ENCODE data around the gene ZSWIM9.

The ZSWIM9 gene

DNA sequence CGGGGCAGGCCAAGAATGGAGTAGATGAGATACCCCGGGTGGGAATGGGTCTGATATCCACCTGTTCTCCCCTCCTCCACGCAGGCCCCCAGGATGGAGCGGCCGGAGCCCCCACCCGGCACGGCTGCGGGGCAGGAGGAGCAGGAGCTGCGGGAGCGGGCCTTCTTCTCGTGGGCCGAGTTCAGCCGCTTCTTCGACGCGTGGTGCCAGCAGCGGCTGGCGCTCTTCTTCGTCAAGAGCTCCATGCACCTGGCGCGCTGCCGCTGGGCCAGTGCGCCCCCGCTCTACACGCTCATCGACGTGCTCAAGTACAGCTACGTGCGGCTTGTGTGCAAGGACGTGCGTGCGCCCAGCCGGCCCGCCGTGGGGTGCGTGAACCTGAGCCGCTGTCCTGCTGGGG lies 1.2 kb downstream of the ZSWIM9 start:
- no peak for FAIRE-seq
- no peak for DNase-seq (ENCODE audit: extremely low spot score, insufficient read length, low read depth)

GRCh38 chr19:48174445-48175030 lies 4.1 kb downstream of the ZSWIM9 start:
- FAIRE-seq (no peak), DNase-seq (ENCODE audit: extremely low spot score, insufficient read length, low read depth) (no peak)

DNA sequence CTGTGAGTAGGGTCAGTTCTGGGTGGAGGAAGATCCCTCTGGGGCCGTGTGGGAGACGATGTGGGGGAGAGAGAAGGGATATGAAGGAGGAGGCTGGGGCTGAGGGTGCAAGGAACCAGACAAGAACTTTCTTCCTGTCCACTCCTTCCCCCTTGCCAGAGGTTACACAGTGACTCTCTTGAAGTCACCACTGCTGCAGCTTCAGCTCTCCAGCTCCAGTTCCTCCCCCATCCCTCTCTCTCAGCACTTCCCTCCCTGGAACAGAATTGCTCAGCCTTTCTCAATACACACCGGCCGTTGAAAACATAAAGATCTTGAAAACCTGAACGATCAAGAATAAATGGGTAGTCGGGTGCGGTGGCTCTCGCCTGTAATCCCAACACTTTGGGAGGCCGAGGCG lies 5.1 kb downstream of the ZSWIM9 start:
- no peak for FAIRE-seq
- DNase-seq (ENCODE audit: extremely low spot score, insufficient read length, low read depth) = no peak

GRCh38 chr19:48176226-48176625 lies 5.7 kb downstream of the ZSWIM9 start:
- DNase-seq (ENCODE audit: extremely low spot score, insufficient read length, low read depth) = no peak
- no peak for FAIRE-seq

DNA sequence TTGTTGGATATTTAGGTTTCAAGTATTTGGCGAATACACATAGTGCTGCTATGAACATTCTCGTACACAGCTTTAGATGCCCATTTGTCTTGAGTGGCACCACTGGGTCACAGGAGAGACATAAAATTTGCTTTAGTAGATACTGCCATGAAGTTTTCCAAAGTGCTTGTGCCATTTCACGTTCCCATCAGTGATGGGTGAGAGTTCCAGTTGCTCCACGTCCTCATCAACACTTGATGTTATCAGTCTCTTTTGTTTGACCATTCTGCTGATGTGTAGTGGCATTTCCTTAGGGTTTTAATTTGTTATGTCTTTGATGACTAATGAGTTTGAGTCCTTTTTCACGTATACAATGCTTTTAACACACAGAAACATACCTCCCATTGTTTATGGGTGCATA lies 11.0 kb downstream of the ZSWIM9 start:
- no peak for FAIRE-seq

GRCh38 chr19:48182434-48182833 lies 12.0 kb downstream of the ZSWIM9 start:
- FAIRE-seq = no peak

More for the DNA sequence above, 11.0 kb downstream of the ZSWIM9 start:
- no peak for DNase-seq (ENCODE audit: extremely low spot score, insufficient read length, low read depth)

DNA sequence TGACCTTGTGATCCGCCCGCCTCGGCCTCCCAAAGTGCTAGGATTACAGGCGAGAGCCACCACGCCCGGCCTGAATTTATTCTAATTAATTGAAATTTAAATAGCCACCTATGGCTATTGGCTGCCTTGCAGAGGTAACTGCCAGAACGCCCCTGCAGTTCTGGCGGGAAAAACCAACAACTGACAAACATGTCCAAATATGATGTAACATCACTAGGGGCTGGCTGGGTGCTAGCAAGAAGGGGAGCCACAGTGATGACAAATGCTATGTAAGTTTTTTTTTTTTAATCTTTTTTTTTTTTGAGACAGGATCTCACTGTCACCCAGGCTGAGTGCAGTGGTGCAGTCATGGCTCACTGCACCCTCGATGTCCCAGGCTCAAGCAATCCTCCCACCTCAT lies 12.9 kb downstream of the ZSWIM9 start:
- DNase-seq (ENCODE audit: extremely low spot score, insufficient read length, low read depth) = no peak
- no peak for FAIRE-seq

More at GRCh38 chr19:48182434-48182833, 12.0 kb downstream of the ZSWIM9 start:
- DNase-seq (ENCODE audit: extremely low spot score, insufficient read length, low read depth) = no peak

GRCh38 chr19:48186015-48186414 lies 15.5 kb downstream of the ZSWIM9 start:
- peak; percentile 78 for FAIRE-seq

GRCh38 chr19:48186541-48186991 lies 16.1 kb downstream of the ZSWIM9 start:
- FAIRE-seq (no peak), DNase-seq (ENCODE audit: extremely low spot score, insufficient read length, low read depth) (no peak)

More at GRCh38 chr19:48186015-48186414, 15.5 kb downstream of the ZSWIM9 start:
- DNase-seq (ENCODE audit: extremely low spot score, insufficient read length, low read depth) = no peak

GRCh38 chr19:48190288-48190884 lies 19.9 kb downstream of the ZSWIM9 start:
- DNase-seq (ENCODE audit: extremely low spot score, insufficient read length, low read depth) (no peak), FAIRE-seq (no peak)

- no peak for DNase-seq (ENCODE audit: extremely low spot score, insufficient read length, low read depth)
- no peak for FAIRE-seq
These were observed 20.4 kb downstream of the ZSWIM9 start for GRCh38 chr19:48190885-48191284.

DNA sequence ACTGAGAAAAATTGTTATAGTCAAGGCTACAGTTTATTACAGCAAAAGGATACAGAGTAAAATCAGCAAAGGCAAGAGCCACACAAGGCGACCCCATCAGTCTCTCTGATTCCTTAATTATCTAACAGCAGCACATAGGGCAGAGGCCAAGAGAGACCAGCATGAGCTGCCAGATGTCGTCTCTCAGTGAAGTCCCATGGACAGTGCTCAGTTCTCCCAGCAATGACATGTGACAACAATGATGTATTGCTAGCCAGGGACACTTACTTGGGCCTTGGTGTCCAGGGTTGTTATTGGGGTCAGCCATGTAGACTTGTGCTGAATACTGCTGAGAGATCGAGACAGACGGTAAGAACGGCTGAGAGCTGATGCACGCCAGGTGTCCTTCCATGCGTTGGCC lies 22.3 kb downstream of the ZSWIM9 start:
- FAIRE-seq = no peak

DNA sequence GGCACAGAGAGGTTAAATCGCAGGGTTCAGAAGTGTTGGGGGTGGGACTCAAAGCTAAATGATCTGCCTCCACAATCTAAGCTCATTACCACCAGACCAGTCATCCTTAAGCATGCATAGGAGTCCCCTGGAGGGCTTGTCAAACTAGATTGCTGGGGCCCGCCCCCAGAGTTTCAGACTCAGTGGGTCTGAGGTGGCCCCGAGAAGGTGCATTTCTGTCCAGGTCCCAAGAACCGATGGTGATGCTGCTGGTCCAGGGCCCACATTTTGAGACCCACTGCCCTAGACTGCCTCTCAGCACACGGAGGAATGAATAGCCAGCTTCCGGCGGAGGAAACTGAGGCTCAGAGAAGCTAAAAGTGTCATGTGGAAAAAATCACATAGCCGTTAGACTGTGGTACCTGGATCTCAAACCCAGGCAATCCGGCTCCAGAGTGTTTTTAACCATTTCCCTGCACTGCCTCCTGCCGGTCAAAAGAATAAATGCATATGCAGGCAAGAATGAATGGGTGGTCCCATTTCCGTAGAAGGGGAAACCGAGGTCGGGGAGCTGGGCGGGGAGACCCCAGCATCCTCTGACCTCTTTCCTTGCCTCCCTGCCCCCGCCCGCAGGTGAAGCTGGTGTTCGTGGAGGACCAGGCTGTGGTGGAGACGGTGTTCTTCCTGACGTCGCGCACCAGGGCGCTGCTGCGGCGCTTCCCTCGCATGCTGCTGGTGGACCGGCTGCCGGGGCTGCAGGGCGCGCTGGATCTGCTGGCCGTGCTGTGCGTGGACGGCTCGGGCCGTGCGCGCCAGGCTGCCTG lies 23.8 kb downstream of the ZSWIM9 start:
- DNase-seq (ENCODE audit: extremely low spot score, insufficient read length, low read depth) (no peak), FAIRE-seq (peak; percentile 65)

More for the DNA sequence above, 22.3 kb downstream of the ZSWIM9 start:
- DNase-seq (ENCODE audit: extremely low spot score, insufficient read length, low read depth) = no peak

DNA sequence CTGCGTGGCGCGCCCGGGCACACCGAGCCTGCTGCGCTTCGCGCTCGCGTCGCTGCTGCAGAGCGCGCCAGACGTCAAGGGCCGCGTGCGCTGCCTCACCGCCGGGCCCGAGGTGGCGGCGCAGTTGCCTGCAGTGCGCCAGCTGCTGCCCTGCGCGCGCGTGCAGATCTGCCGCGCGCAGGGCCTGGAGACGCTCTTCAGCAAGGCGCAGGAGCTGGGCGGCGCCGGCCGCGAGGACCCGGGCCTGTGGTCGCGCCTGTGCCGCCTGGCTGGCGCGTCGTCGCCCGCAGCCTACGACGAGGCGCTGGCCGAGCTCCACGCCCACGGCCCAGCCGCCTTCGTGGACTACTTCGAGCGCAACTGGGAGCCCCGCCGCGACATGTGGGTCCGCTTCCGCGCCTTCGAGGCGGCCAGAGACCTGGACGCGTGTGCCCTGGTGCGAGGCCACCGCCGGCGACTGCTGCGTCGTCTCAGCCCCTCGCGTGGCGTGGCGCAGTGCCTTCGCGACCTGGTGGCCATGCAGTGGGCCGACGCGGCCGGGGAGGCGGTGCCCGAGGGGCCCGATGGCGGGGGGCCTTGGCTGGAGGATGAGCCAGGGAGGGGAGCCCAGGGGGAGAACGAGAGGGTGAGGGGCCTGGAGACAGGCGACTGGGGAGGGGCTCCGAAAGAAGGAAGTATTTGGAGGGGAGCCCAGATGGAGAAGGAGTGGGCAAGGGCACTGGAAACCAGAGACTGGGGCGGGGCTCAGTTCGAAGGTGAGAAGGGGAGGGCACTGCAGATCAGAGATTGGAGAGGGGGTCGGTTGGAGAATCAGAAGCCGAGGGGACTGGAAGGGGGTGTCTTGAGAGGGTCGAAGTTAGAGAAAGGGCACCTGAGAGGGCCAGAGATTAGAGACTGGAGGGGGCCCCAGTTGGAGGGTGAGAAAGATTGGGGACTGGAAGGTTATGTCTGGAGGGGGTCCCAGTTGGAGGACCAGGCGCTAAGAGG lies 24.7 kb downstream of the ZSWIM9 start:
- DNase-seq (ENCODE audit: extremely low spot score, insufficient read length, low read depth) (no peak), FAIRE-seq (no peak)

DNA sequence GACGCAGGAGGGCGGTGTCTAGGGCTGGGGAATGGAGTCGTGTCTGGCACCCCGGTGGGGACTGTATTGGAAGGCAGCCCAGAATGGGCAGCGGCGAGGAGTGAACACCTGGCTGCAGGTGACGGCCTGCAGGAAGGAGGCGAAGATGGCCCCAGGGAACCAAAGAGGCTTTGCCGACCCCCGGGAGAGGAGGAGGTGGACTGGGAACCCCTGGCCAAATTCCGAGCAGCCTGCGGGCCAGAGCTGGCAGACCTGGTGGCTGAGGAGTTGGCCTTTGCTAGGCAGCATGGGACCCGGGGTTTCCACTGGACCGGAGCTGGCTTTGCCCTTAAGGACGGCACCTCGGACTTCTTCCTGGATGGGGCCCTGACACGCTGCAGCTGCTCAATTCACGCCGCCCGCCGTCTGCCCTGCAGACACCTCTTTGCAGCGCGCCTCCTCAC lies 25.9 kb downstream of the ZSWIM9 start:
- DNase-seq (ENCODE audit: extremely low spot score, insufficient read length, low read depth) = no peak
- FAIRE-seq = no peak

DNA sequence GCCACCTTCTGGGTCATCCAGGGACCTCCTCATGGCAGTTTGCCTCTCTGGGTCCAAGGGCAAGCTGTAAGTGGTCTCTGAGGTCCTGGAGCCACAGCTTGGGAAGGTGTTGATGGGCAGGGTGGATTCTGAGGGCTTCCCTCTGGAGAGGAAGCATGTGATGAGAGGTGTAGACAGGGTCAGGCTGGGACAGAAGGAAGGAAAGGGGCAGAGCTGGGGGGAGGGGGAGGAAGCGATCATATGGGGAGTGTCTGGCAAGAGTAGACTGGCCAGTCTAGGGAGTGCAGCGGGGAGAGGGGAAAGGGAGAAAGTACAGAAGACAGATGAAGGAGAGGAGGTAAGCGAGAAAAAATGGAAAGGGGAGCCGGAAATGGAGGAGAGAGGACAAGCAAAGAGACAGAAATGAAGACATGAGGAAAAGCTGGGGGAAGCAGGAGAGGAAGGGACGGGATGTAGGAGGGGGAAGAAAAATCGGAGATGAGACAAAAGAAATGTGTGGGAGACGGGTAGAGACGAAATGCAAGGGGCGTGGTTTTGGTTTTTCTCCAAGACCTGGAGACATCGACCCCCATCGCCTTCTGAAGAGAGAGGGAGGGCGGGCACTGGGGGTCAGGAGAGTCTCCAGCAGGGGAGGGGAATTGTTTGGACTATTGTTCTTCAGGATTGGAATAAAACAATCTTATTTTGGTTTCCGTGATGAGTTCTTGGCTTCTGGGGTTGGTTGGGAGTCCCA lies 26.6 kb downstream of the ZSWIM9 start:
- FAIRE-seq (no peak), DNase-seq (ENCODE audit: extremely low spot score, insufficient read length, low read depth) (no peak)

- no peak for FAIRE-seq
- no peak for DNase-seq (ENCODE audit: extremely low spot score, insufficient read length, low read depth)
These were observed 32.8 kb downstream of the ZSWIM9 start for GRCh38 chr19:48203222-48203793.

DNA sequence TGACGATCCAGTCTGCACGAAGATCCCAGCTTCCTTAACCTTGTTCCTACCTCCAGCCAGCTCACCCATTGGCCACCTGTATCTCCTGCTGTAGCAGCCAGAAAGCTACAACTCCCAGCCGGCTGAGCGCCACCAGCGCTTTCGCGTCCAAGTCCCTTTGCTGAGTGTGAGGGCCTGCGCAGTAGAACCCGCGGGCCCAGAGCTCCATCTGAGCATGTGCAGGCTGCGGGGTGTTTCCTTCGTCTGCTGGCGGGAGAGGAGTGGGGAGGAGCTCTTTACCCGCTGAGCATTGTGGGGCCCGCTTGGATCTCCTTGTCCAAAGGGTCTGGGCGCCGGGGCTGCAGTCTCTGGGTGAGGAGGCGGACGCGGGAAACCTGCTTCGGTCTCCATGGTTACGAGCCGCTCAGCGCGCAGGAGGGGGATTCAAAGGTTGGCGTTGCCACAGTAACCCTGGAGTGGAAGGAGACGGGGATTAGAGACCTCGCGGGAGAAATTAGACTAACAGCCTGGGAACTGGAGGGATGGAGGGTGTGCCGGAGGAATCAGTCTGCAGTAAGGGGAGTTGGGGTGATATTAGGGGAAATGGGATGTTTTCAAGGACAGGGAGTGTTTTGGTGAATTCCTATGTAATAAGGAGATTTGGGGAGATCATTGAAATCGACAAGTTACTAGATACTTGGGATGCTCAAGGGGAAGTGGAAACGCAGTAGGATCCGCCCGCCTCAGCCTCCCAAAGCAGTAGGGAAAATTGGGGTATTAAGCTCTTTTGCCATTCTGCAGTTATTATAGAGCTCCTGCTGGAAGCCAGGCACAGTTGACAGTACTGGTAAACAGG lies 33.5 kb downstream of the ZSWIM9 start:
- FAIRE-seq = peak; percentile 98
- peak; percentile 94 for DNase-seq (ENCODE audit: extremely low spot score, insufficient read length, low read depth)

Data from GM18507 (cell line).